IPS DF 4.7 (cell line): ENCODE results near the gene AP1G1.

Experiments used
- DNase-seq: peaks from one replicate; pipeline ENCODE4 v3.0.0-alpha.2; 2013; ENCODE audit warnings: low spot score; ENCODE audit errors: extremely low read depth

AP1G1 gene

GRCh38 chr16:71758293-71758760 lies 50.3 kb downstream of the AP1G1 start:
- no peak for DNase-seq

- DNase-seq: no peak
These were observed 54.0 kb downstream of the AP1G1 start for GRCh38 chr16:71754652-71755051.

DNA sequence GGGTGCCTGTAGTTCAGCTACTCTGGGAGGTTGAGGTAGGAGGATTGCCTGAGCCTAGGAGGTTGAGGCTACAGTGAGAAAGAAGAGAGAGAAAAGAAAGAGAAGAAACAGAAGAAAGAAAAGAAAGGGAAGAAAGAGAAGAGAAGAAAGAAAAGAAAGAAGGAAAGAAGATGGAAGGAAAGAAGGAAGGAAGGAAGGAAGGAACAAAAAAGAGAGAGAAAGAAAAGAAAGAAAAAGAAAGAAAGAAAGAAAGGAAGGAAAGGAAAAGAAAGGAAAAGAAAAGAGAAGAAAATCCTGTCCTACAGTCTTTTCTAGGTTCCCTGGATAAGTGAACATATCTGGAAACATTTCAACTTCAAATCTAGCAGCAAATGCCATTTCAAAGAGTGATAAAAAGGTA lies 54.5 kb downstream of the AP1G1 start:
- DNase-seq: no peak

DNA sequence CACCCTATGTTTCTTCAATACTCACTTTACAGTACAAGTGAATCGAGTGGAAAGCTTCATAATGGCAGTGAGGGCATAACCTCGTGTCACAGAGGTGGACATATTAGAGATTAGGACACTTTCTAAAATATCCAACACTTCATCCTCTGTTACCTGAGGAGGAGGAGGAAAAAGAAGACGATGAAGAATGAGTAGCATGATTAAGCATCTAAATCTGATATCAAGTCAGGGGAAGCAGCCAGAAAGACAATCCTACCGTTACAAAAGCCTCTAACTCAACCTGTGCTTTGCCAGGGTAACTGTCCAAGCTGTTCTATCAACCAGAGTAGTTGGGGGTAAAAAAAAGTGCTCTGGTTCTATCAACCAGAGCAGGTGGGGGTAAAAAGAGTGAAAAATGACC lies 60.4 kb downstream of the AP1G1 start:
- DNase-seq: no peak

DNA sequence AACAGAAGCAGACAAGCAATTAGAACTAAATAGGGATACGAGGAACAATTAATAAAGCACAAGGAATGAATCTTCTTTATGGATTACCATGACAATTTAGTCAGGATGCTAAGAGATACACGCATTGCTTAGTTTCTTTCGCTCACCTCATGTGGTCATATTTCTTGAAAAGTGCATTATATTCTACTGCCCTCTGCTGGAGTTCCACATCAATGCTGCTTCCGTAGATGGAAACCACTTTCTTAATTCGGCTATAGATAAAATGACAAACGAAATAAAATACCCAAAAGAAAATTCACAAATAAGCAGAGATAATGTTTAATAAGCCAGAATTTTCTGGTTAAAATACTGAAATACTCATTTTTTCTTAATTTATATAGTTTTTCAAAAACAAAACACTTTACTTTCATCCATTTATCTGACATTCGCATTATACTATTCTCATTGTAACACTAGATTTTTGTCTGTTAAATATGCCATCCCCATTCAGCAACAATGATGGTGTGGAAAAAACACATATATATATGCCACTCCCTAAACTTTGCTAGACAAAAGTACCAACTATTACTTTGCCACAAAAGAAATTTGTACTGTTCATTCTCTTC lies 62.1 kb downstream of the AP1G1 start:
- no peak for DNase-seq

- DNase-seq: no peak
These were observed 69.8 kb downstream of the AP1G1 start for GRCh38 chr16:71738855-71739254.

GRCh38 chr16:71737501-71737900 lies 71.1 kb downstream of the AP1G1 start:
- DNase-seq: no peak

GRCh38 chr16:71734511-71734910 lies 74.1 kb downstream of the AP1G1 start:
- no peak for DNase-seq

GRCh38 chr16:71732587-71732986 lies 76.0 kb downstream of the AP1G1 start:
- no peak for DNase-seq

GRCh38 chr16:71727551-71728324 lies 80.9 kb downstream of the AP1G1 start:
- no peak for DNase-seq

DNA sequence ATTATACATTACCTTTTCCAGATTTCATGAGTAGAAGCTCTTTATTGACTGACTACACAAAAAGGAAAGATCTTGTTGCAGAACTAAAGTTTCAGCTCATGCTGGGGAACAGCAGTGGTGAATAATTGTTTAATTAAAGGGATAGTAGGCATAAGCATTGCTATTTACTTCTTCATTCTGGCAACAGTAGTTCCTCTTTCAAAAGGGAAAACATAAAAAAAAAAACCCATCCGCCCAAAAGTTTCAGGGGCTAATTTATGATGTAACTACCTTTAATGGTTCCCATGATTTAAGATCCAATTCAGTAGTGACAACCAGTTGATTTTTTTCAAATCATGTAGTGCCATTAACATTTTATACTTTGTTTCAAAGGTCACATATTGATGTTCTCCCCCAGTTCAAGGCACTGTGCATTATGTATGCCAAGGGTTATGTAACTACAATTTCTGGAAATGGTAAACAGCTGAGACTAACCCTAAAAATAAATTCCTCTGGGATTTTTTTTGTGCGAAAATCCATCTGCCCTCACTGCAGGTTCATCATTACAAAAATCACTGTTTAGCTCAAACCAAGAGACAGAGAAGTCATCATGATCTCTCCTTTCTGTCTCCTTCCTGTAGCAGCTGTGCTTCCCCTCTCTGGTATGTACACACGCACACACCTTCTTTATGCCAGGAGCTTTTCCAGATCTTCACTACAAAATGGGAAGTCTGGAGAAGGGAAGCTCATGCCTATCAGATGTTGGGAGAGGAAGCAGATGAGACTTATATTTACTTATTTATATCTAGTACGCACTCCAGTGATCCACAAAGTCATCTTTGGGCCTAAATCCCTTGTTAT lies 81.9 kb downstream of the AP1G1 start:
- DNase-seq: no peak

GRCh38 chr16:71724320-71724751 lies 84.3 kb downstream of the AP1G1 start, which contains the start of gene PHLPP2:
Gene PHLPP2 (minus strand): TSS chr16:71724701. CDS start chr16:71714795, 9,906 bp downstream.
- no peak for DNase-seq

- no peak for DNase-seq
These were observed 84.9 kb downstream of the AP1G1 start for GRCh38 chr16:71723537-71724319.

DNA sequence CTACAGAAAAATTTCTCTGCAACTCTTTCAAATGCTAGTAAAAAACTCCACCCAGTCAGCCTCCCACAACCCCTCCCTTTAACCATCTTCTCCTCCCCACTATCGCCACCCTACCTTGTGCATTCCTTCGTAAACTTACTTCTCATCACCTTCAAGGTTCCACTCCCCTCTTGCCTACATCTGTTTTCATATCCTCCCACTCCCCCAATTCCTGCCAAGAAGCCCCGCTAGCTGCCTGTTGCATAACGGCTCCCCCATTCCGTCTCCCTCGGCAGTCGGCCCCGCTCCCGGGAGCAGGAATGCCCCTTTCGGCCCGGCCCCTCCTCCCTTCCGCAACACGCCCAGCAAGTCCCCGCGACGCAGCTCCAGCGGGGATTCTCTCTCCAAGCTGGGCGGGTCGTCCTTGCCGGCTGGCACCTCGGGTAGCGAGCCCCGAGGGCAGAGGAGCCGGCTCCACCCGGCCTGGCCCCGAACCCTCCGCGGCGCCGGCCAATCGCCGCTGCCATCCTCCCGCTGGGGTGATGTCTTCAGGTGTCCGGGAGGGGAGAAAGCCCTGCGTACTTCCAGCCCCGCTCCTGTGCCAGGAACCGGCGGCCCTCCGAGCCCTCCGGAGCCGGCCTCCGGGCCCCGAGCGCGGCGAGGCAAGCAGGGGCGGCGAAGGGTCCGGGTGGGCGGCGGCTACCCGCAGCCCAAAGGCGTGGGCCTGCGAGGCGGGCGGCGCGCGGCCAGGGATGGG lies 85.7 kb downstream of the AP1G1 start:
- no peak for DNase-seq

DNA sequence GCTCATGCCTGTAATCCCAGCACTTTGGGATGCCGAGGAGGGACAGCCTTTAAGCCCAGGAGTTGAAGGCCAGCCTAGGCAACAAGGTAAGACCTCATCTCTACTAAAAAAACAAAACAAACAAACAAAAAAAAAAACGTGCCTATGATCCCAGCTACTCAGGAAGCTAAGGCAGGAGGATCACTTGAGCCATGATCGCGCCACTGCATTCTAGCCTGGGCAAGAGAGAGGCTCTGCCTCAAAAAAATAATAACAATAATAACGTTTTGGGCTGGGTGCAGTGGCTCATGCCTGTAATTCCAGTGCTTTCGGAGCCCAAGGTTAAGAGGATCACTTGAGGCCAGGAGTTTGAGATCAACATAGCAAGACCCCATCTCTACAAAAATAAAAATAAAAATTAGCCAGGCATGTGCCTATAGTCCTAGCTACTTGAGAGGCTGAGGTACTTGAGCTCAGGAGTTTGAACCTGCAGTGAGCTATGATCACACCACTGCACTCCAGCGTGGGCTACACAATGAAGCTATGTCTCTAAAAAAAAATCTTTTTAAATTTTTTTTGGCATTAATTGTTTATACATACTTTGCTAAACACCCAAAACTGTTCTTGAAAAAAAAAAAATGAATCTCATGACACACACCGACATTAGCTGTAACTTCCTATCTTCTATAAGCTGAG lies 87.4 kb downstream of the AP1G1 start:
- DNase-seq: no peak

GRCh38 chr16:71712501-71712900 lies 96.1 kb downstream of the AP1G1 start:
- DNase-seq: no peak

- no peak for DNase-seq
These were observed 96.8 kb downstream of the AP1G1 start for GRCh38 chr16:71711789-71712188.

DNA sequence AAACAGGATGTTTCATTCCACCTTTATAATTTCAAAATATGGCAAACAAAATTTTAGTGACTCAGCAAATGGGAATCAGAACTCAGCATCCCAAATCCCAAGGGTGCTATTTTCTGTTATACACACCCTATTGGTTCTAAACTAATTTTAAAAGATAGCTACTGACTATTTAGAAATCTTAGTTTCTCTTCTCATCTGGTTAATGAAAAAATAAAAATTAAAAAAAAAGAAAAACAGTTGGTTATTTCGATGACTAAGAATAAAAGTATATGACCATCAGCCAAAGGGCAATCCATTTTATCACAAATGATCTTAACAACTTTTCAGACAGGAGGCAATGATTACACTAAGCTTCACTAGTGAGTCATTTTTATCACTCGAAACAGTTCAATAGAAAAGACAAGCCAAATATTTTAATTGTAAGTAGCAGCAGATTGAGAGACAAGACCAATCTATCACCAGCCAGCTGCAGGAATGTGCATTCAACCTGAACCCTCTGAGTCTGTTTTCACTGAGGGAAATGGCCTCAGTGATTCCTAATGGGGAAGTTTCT lies 99.3 kb downstream of the AP1G1 start:
- no peak for DNase-seq

DNA sequence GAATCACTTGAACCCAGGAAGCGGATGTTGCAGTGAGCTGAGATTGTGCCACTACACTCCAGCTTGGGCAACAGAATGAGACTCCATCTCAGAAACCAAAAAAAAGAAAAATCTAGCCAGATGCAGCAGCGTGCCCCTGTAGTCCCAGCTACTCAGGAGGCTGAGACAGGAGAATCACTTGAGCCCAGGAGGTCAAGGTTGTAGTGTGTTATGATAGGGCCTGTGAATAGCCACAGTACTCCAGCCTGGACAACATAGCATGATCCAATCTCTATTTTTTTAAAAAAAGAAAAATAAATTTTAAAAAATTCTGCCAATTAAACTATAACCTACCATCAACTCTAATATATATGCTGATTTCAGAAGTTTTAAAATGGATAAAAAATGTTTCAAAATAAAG lies 99.9 kb downstream of the AP1G1 start:
- no peak for DNase-seq

DNA sequence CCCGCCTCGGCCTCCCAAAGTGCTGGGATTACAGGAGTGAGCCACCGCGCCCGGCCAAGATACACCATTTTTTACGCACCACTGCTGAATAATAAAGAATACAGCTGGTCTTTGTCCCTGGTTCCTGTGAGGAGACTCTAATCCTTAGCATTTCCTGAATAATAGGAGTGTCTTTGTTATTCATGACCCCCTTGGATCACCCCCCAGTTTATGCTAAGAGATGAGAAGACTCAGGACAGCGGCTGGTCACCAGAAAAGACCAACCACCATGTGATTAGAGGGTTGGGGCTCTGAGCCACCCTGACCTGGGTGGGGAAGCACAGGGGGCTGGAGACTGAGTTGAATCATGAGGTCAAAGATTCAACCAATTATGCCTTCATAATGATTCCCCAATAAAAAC lies 101.4 kb downstream of the AP1G1 start:
- DNase-seq: no peak
